IMR-90 (cell line): ENCODE results near the gene TMEM176A. TPM values are rescaled to one million over a fixed set of nuclear protein-coding genes. Genes with fewer than 3 reads are reported as not detected.

Experiments used
- ATAC-seq: fragments of 200-7000 bp; cut with Tn5 transposase; 2 replicates; pipeline ENCODE4 v1.9.1; 2020; ENCODE audit warnings: low read depth, mild to moderate bottlenecking, moderate library complexity
- BruUV-seq: library from RNA; stranded (reverse); fragments of 400-500 nt; replicated peaks from 2 replicates; lab custom pipeline; 2021; lab: Mats Ljungman, UMichigan
- CTCF ChIA-PET: fragments of 300-600 bp; formaldehyde crosslinking; extraction: SDS; loops from one replicate; lab custom pipeline; 2021; ENCODE audit warnings: antibody characterized with exemption; lab: Yijun Ruan, JAX
- POLR2A ChIA-PET: fragments of 300-600 bp; sonication (Branson Sonifier 250); formaldehyde crosslinking; loops from one replicate; lab custom pipeline; 2022; ENCODE audit warnings: antibody characterized with exemption; ENCODE audit not compliant: unreplicated experiment; lab: Charles Lee
- DNase-seq: peaks from one replicate; pipeline ENCODE4 v3.0.0; 2013
- H2AFZ ChIP-seq: replicated peaks from 2 replicates; pipeline ENCODE3; 2013; ENCODE audit warnings: low read length, mild to moderate bottlenecking; ENCODE audit not compliant: poor library complexity
- H2AK5ac ChIP-seq: 2 replicates; pipeline ENCODE4 v1.6.1; 2013; ENCODE audit warnings: low read depth, low read length, inconsistent platforms
- H2AK9ac ChIP-seq: replicated peaks from 2 replicates; pipeline ENCODE3; 2013; ENCODE audit warnings: mild to moderate bottlenecking, low read depth, low read length, moderate library complexity; ENCODE audit not compliant: poor library complexity
- H2BK120ac ChIP-seq: 2 replicates; pipeline ENCODE4 v1.6.1; 2013; ENCODE audit warnings: low read depth, low read length, inconsistent platforms
- H2BK15ac ChIP-seq: 3 replicates; pipeline ENCODE4 v1.6.1; 2013; ENCODE audit warnings: low read depth, low read length, inconsistent platforms
- H2BK20ac ChIP-seq: 2 replicates; pipeline ENCODE4 v1.6.1; 2013; ENCODE audit warnings: low read depth, mild to moderate bottlenecking, inconsistent platforms, low read length, moderate library complexity
- H2BK5ac ChIP-seq: 2 replicates; pipeline ENCODE4 v1.6.1; 2013; ENCODE audit warnings: mild to moderate bottlenecking, low read depth, low read length, inconsistent platforms; ENCODE audit not compliant: poor library complexity, severe bottlenecking
- H3K14ac ChIP-seq: replicated peaks from 2 replicates; pipeline ENCODE4 v1.6.1; 2013; ENCODE audit warnings: low read depth, low read length, inconsistent platforms
- H3K18ac ChIP-seq: 2 replicates; pipeline ENCODE4 v1.6.1; 2013; ENCODE audit warnings: low read depth, low read length, control low read depth
- H3K23ac ChIP-seq: 2 replicates; pipeline ENCODE4 v1.6.1; 2013; ENCODE audit warnings: low read depth, low read length, inconsistent platforms
- H3K27ac ChIP-seq: 2 replicates; pipeline ENCODE4 v1.5.1; 2013; ENCODE audit warnings: mild to moderate bottlenecking, control low read depth, low read length; ENCODE audit not compliant: insufficient read depth
- H3K27me3 ChIP-seq: 2 replicates; pipeline ENCODE4 v1.6.1; 2013; ENCODE audit warnings: low read length; ENCODE audit not compliant: control insufficient read depth, insufficient read depth
- H3K36me3 ChIP-seq: 2 replicates; pipeline ENCODE4 v1.6.1; 2013; ENCODE audit warnings: low read length, mixed read lengths; ENCODE audit not compliant: control insufficient read depth, insufficient read depth
- H3K4ac ChIP-seq: 2 replicates; pipeline ENCODE4 v1.6.1; 2013; ENCODE audit warnings: low read depth, low read length, inconsistent platforms
- H3K4me1 ChIP-seq: 2 replicates; pipeline ENCODE4 v1.6.1; 2013; ENCODE audit warnings: low read length, mixed read lengths; ENCODE audit not compliant: control insufficient read depth, insufficient read depth
- H3K4me2 ChIP-seq: 2 replicates; pipeline ENCODE4 v1.6.1; 2013; ENCODE audit warnings: low read depth, mild to moderate bottlenecking, control low read depth, low read length, moderate library complexity
- H3K4me3 ChIP-seq: 2 replicates; pipeline ENCODE4 v1.5.1; 2013; ENCODE audit warnings: low read depth, mild to moderate bottlenecking, control low read depth, low read length, moderate library complexity; ENCODE audit not compliant: insufficient read depth
- H3K56ac ChIP-seq: 2 replicates; pipeline ENCODE4 v1.6.1; 2013; ENCODE audit warnings: low read length, inconsistent platforms; ENCODE audit not compliant: insufficient read depth; ENCODE audit errors: extremely low read depth
- H3K79me1 ChIP-seq, 2 experiments: 2 replicates each; pipeline ENCODE4 v1.6.1; 2013; ENCODE audit warnings: low read length in 2 of 2, inconsistent platforms in 1 of 2, low read depth in 1 of 2
- H3K9ac ChIP-seq: 2 replicates; pipeline ENCODE4 v1.6.1; 2013; ENCODE audit warnings: low read depth, low read length, control low read depth
- H3K9me1 ChIP-seq: 2 replicates; pipeline ENCODE4 v1.6.1; 2013; ENCODE audit warnings: low read length, inconsistent platforms; ENCODE audit not compliant: insufficient read depth
- H3K9me3 ChIP-seq: 2 replicates; pipeline ENCODE4 v1.6.1; 2013; ENCODE audit warnings: low read length; ENCODE audit not compliant: control insufficient read depth, insufficient read depth
- H4K20me1 ChIP-seq: 2 replicates; pipeline ENCODE4 v1.6.1; 2013; ENCODE audit warnings: low read length, inconsistent platforms; ENCODE audit not compliant: insufficient read depth
- H4K5ac ChIP-seq: 2 replicates; pipeline ENCODE4 v1.6.1; 2013; ENCODE audit warnings: mild to moderate bottlenecking, low read depth, low read length, control low read depth
- H4K8ac ChIP-seq, 2 experiments: 2 replicates each; pipeline ENCODE4 v1.6.1; 2013; ENCODE audit warnings: low read depth in 2 of 2, low read length in 2 of 2, control low read depth in 1 of 2, inconsistent platforms in 1 of 2
- H4K91ac ChIP-seq: 2 replicates; pipeline ENCODE4 v1.6.1; 2013; ENCODE audit warnings: low read depth, low read length, inconsistent platforms; ENCODE audit not compliant: insufficient read depth
- BHLHE40 ChIP-seq: fragments of 150-350 bp; IDR thresholded peaks from 2 replicates; pipeline ENCODE4 v1.6.1; 2016; ENCODE audit warnings: mild to moderate bottlenecking, low read depth, low read length
- CEBPB ChIP-seq: IDR thresholded peaks from 2 replicates; pipeline ENCODE4 v1.6.1; 2012; ENCODE audit warnings: low read depth, low read length, improper control_type of control experiment
- CHD1 ChIP-seq: IDR thresholded peaks from 2 replicates; pipeline ENCODE4 v1.6.1; 2012; ENCODE audit warnings: low read depth, low read length, improper control_type of control experiment
- NFE2L2 ChIP-seq: fragments of 150-350 bp; IDR thresholded peaks from 2 replicates; pipeline ENCODE4 v1.6.1; 2016; ENCODE audit warnings: low read depth, mild to moderate bottlenecking, low read length
- RAD21 ChIP-seq: IDR thresholded peaks from 2 replicates; pipeline ENCODE4 v1.6.1; 2012; ENCODE audit warnings: low read length, improper control_type of control experiment
- RCOR1 ChIP-seq: IDR thresholded peaks from 2 replicates; pipeline ENCODE4 v1.6.1; 2012; ENCODE audit warnings: mild to moderate bottlenecking, low read length, improper control_type of control experiment; ENCODE audit not compliant: insufficient replicate concordance
- WGBS, 2 experiments: methylation state at CpG; one replicate each; pipeline versions ENCODE4 v1.1.5 to v1.1.7; 2013; ENCODE audit warnings: missing lambda C conversion rate in 2 of 2; ENCODE audit not compliant: insufficient read length in 1 of 2; ENCODE audit errors: extremely low coverage in 2 of 2; 5-methylcytosine and 5-hydroxymethylcytosine counted together
- dilution Hi-C: fragments of 300-500 bp; cut with HindIII; formaldehyde crosslinking; loops from one replicate; pipeline ENCODE4 v1.14.3; 2018; ENCODE audit warnings: low sequenced_read_pairs; ENCODE audit not compliant: unreplicated experiment
- in situ Hi-C: fragments of 300-500 bp; cut with MboI; formaldehyde crosslinking; loops from 3 replicates; pipeline ENCODE4 v1.14.3; 2019; ENCODE audit warnings: low sequenced_read_pairs, inconsistent platforms, mixed read lengths
- intact Hi-C: fragments of 100-400 bp; cut with micrococcal nuclease; formaldehyde crosslinking; loops from 2 replicates; pipeline ENCODE4 v1.10.0; 2022
- polyA plus RNA-seq, 3 experiments: library from polyadenylated mRNA; depleted of rRNA; stranded (reverse); fragments of >200 nt; gene quantifications; 2 replicates each; pipeline ENCODE4 v1.2.3, GENCODE V29; 2012; ENCODE audit warnings: low replicate concordance in 1 of 3
- total RNA-seq: library from RNA; depleted of rRNA; stranded (reverse); fragments of >200 nt; gene quantifications from 2 replicates; pipeline ENCODE4 v1.2.3, GENCODE V29; 2012
- TF ChIP-seq, protein P1 (sequence below): fragments of 150-350 bp; IDR thresholded peaks from 2 replicates; pipeline ENCODE4 v1.6.1; 2017; ENCODE audit warnings: mild to moderate bottlenecking, antibody characterized with exemption, low read length, low read depth

TMEM176A gene
- total and polyA plus RNA-seq, 2 of the 4 experiments (the other 2 are of a cell fraction): not detected

DNA sequence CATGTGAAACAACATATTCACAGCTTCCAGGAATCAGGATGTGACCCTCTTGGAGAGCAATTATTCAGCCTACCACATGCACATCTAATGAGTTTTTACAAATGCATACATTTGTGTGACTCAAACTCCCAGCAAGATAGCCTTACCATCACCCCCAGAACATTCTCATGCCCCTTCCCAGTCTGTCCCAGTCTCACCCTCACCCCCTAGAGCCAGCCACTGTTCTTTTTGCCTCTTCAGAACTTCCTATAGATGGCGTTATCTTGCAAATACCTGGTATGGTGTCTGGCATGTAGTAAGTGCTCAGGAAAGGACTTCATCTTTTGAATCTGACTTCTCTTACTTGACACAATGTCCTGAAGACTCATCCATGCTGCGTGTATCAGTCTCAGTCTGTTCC, 27.8 kb downstream of the TMEM176A start:
- dilution Hi-C loops: no loop called here
- Histone ChIP-seq H4K91ac (no peak overlapping the region), H3K36me3 (no peaks in the 10 kb centered on the region), H2AK9ac (no peak overlapping the region), H2AK5ac (no peak overlapping the region), H3K4me2 (no peak overlapping the region), H3K56ac (no peak overlapping the region), H3K27ac (no peak overlapping the region), H4K20me1 (no peaks in the 10 kb centered on the region), H2BK20ac (no peak overlapping the region), H2BK15ac (no peak overlapping the region), H3K79me1 (no peaks in the 10 kb centered on the region), H3K4me3 (no peak overlapping the region), H2BK120ac (no peak overlapping the region), H4K5ac (no peak overlapping the region), H3K27me3 (no peaks in the 10 kb centered on the region; the same call in 1 of the 2 replicates), H3K14ac (no peak overlapping the region), H3K4ac (no peak overlapping the region), H4K8ac (no peak overlapping the region), H3K4me1 (no peaks in the 10 kb centered on the region; the same call in 1 of the 2 replicates), H3K9me3 (no peaks in the 10 kb centered on the region; the same call in 1 of the 2 replicates), H2AFZ (no peak overlapping the region), H3K18ac (no peak overlapping the region), H3K9ac (no peak overlapping the region), H3K9me1 (no peaks in the 10 kb centered on the region), H2BK5ac (no peak overlapping the region), H3K23ac (no peak overlapping the region)
- POLR2A ChIA-PET: no interaction called here
- TF ChIP-seq CHD1: no peak
- TF ChIP-seq NFE2L2: no peak
- TF ChIP-seq, protein P1, sequence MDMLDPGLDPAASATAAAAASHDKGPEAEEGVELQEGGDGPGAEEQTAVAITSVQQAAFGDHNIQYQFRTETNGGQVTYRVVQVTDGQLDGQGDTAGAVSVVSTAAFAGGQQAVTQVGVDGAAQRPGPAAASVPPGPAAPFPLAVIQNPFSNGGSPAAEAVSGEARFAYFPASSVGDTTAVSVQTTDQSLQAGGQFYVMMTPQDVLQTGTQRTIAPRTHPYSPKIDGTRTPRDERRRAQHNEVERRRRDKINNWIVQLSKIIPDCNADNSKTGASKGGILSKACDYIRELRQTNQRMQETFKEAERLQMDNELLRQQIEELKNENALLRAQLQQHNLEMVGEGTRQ: no peak
- TF ChIP-seq CEBPB: no peak
- no peak for TF ChIP-seq RCOR1
- TF ChIP-seq BHLHE40: no peak
- TF ChIP-seq RAD21: no peak
- DNase-seq (no peak), ATAC-seq (no peak)
- no CpG with 5 or more reads among the region's 2 CpGs for WGBS, 2 experiments
- CTCF ChIA-PET: no interaction called here
- BruUV-seq: no TSS peak
- intact Hi-C loops: no loop called here
- in situ Hi-C loops: no loop called here
